Spleen (tissue), 7 donors: ENCODE data around the gene INSR.

Experiments used
- POLR2A ChIP-seq, 3 donors: fragments of 450-650 bp; IDR thresholded peaks; one replicate each; pipeline ENCODE4 v1.5.1; 2017; ENCODE audit warnings: antibody characterized with exemption in 3 of 3, mild to moderate bottlenecking in 1 of 3
- POLR2AphosphoS5 ChIP-seq, 3 donors: sonication (generic); formaldehyde crosslinking; IDR thresholded peaks; one replicate each; pipeline ENCODE4 v1.5.1; 2017; ENCODE audit warnings: antibody characterized with exemption in 3 of 3
- TF ChIP-seq, protein P1 (sequence below), 11 experiments: fragments of 200-600 bp in 7 of 11; fragments of 450-650 bp in 4 of 11; sonication (generic) in 4 of 11; IDR thresholded peaks in 8 of 11; conservative IDR thresholded peaks in 3 of 11; 1 replicate in 7 of 11; 2 replicates in 4 of 11; pipeline versions ENCODE4 v1.4.0 to v1.8.0; 2016 to 2021; ENCODE audit warnings: antibody characterized with exemption in 11 of 11, inconsistent platforms in 4 of 11, mild to moderate bottlenecking in 1 of 11
- donor health status: DM: no; HTN: no; CAD: no; lungs with moderate emphysema.
- donor health status: DM: no; HTN: no; CAD: no.
- donor health status: DM: no; HTN: no; CAD: no.

DNA sequence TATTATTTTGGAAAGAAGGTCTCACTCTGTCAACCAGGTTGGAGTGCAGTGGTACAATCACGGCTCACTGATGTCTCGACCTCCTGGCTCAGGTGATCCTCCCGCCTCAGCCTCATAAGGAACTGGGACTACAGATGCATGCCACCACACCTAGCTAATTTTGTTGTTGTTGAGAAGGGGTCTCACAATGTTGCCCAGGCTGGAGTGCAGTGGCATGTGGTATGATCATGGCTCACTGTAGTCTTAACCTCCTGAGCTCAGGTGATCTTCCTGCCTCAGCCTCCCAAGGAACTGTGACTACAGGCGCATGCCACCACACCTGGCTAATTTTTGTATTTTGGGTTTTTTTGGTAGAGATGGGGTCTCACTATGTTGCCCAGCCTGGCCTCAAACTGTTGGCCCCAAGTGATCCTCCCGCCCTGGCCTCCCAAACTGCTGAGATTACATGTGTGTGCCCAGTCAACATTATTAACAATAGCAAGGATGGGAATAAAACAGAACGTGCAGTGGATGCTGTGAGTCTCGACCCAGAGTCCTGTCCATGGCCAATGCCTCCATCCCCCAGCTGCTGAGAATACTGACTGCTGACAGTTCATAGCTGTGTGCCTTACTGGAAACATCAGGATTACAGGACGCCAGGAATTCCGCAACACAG lies 230.3 kb downstream of the INSR start:
- TF ChIP-seq, protein P1, sequence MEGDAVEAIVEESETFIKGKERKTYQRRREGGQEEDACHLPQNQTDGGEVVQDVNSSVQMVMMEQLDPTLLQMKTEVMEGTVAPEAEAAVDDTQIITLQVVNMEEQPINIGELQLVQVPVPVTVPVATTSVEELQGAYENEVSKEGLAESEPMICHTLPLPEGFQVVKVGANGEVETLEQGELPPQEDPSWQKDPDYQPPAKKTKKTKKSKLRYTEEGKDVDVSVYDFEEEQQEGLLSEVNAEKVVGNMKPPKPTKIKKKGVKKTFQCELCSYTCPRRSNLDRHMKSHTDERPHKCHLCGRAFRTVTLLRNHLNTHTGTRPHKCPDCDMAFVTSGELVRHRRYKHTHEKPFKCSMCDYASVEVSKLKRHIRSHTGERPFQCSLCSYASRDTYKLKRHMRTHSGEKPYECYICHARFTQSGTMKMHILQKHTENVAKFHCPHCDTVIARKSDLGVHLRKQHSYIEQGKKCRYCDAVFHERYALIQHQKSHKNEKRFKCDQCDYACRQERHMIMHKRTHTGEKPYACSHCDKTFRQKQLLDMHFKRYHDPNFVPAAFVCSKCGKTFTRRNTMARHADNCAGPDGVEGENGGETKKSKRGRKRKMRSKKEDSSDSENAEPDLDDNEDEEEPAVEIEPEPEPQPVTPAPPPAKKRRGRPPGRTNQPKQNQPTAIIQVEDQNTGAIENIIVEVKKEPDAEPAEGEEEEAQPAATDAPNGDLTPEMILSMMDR (IDR thresholded peaks at IDR 0.05 in 8 of 11, conservative IDR thresholded peaks at IDR 0.05 in 3 of 11) = no peak
- no peak for TF ChIP-seq POLR2A (IDR thresholded peaks at IDR 0.05)
- no peak for TF ChIP-seq POLR2AphosphoS5 (IDR thresholded peaks at IDR 0.05)
